OCI-M1 (cell line): ENCODE results near the gene NIPSNAP2.
A peak's percentile ranks its signal among the peaks of the same experiment; 100 is the strongest.
"Not testable (repeated sequence)": the region's sequence is repeated elsewhere in the genome, so short reads cannot be mapped to it uniquely, and the experiment has no call there.

Experiments
- DNase-seq: peaks from one replicate; lab custom pipeline; 2025; lab: John Stamatoyannopoulos, UW

NIPSNAP2 gene

GRCh38 chr7:55975988-55976633 lies 11.7 kb downstream of the NIPSNAP2 start:
- DNase-seq, result no peak

- no peak for DNase-seq
Observed at GRCh38 chr7:55977831-55978230, 13.4 kb downstream of the NIPSNAP2 start.

- DNase-seq, result no peak
Observed at GRCh38 chr7:55980266-55980665, 15.9 kb downstream of the NIPSNAP2 start.

- no peak for DNase-seq
Observed at GRCh38 chr7:55983537-55983936, 19.2 kb downstream of the NIPSNAP2 start.

- no peak for DNase-seq
Observed at GRCh38 chr7:55992346-55992745, 28.0 kb downstream of the NIPSNAP2 start.

- DNase-seq, result no peak
Observed at GRCh38 chr7:55996856-55997500, 32.6 kb downstream of the NIPSNAP2 start.

GRCh38 chr7:56003749-56004148 lies 39.4 kb downstream of the NIPSNAP2 start:
- DNase-seq, result no peak

- DNase-seq, result no peak
Observed at GRCh38 chr7:56007167-56007652, 42.8 kb downstream of the NIPSNAP2 start.

GRCh38 chr7:56007891-56008290 lies 43.5 kb downstream of the NIPSNAP2 start:
- no peak for DNase-seq

GRCh38 chr7:56009695-56010094 lies 45.3 kb downstream of the NIPSNAP2 start:
- DNase-seq, result no peak

- not testable (repeated sequence) for DNase-seq
Observed at GRCh38 chr7:56017015-56017414, 52.6 kb downstream of the NIPSNAP2 start.

- no peak for DNase-seq
Observed at GRCh38 chr7:56019501-56019900, 55.1 kb downstream of the NIPSNAP2 start.

- no peak for DNase-seq
Observed at GRCh38 chr7:56023500-56023899, 59.1 kb downstream of the NIPSNAP2 start.

- DNase-seq, result no peak
Observed at GRCh38 chr7:56026538-56026937, 62.2 kb downstream of the NIPSNAP2 start.

- DNase-seq, result no peak
Observed at GRCh38 chr7:56028942-56029630, 64.7 kb downstream of the NIPSNAP2 start.

- no peak for DNase-seq
Observed at GRCh38 chr7:56030340-56030739, 66.0 kb downstream of the NIPSNAP2 start.

GRCh38 chr7:56031556-56031955 lies 67.2 kb downstream of the NIPSNAP2 start:
- not testable (repeated sequence) for DNase-seq

GRCh38 chr7:56032578-56032977 lies 68.2 kb downstream of the NIPSNAP2 start:
- DNase-seq, result not testable (repeated sequence)

GRCh38 chr7:56033671-56034432 lies 69.5 kb downstream of the NIPSNAP2 start:
- DNase-seq, result peak; percentile 85

- DNase-seq, result no peak
Observed at GRCh38 chr7:56040730-56041129, 76.3 kb downstream of the NIPSNAP2 start.

- not testable (repeated sequence) for DNase-seq
Observed at GRCh38 chr7:56045758-56046157, 81.4 kb downstream of the NIPSNAP2 start.

GRCh38 chr7:56046721-56047445 lies 82.5 kb downstream of the NIPSNAP2 start:
- no peak for DNase-seq
